Measurements from ENCODE around the gene RAD50.
"Not testable (repeated sequence)": the region's sequence is repeated elsewhere in the genome, so short reads cannot be mapped to it uniquely, and the experiment has no call there.

Gene RAD50

GRCh38 chr5:132528866-132529634 is 27.7 kb upstream of the RAD50 start:
- H3K9me3 ChIP-seq (ENCODE audit: control insufficient read depth in 5 of 5, low read length in 5 of 5), result no peaks in the 10 kb centered on the region
- H3K4me3 ChIP-seq (ENCODE audit: low read depth in 1 of 5, low read length in 5 of 5), result no peak overlapping the region
- H3K9ac ChIP-seq (ENCODE audit: low read length in 5 of 5), result no peak overlapping the region
- no peak overlapping the region for H3K27ac ChIP-seq (ENCODE audit: low read depth, low read length)
- H3K27me3 ChIP-seq (ENCODE audit: control insufficient read depth in 5 of 5, insufficient read depth in 4 of 5, low read length in 5 of 5), result no peaks in the 10 kb centered on the region
- peaks cover 0 to 7% (median 3%) of the 10 kb centered on the region in 5 donors for H3K4me1 ChIP-seq (ENCODE audit: control insufficient read depth in 5 of 5, insufficient read depth in 5 of 5, low read length in 5 of 5)
- H3K36me3 ChIP-seq (ENCODE audit: control insufficient read depth in 5 of 5, insufficient read depth in 5 of 5, low read length in 5 of 5), result no peaks in the 10 kb centered on the region

GRCh38 chr5:132530946-132531345 is 25.8 kb upstream of the RAD50 start:
- H3K9me3 ChIP-seq (ENCODE audit: control insufficient read depth in 5 of 5, low read length in 5 of 5), result no peaks in the 10 kb centered on the region
- no peaks in the 10 kb centered on the region for H3K36me3 ChIP-seq (ENCODE audit: control insufficient read depth in 5 of 5, insufficient read depth in 5 of 5, low read length in 5 of 5)
- H3K27me3 ChIP-seq (ENCODE audit: control insufficient read depth in 5 of 5, insufficient read depth in 4 of 5, low read length in 5 of 5), result no peaks in the 10 kb centered on the region
- H3K9ac ChIP-seq (ENCODE audit: low read length in 5 of 5), result no peak overlapping the region
- peaks cover 0 to 7% (median 3%) of the 10 kb centered on the region in 5 donors for H3K4me1 ChIP-seq (ENCODE audit: control insufficient read depth in 5 of 5, insufficient read depth in 5 of 5, low read length in 5 of 5)
- no peak overlapping the region for H3K27ac ChIP-seq (ENCODE audit: low read depth, low read length)
- no peak overlapping the region for H3K4me3 ChIP-seq (ENCODE audit: low read depth in 1 of 5, low read length in 5 of 5)

GRCh38 chr5:132539716-132540115 is 17.1 kb upstream of the RAD50 start:
- Histone ChIP-seq H3K27me3 (ENCODE audit: control insufficient read depth in 5 of 5, insufficient read depth in 4 of 5, low read length in 5 of 5) (no peaks in the 10 kb centered on the region), H3K27ac (ENCODE audit: low read depth, low read length) (no peak overlapping the region), H3K9ac (ENCODE audit: low read length in 5 of 5) (no peak overlapping the region), H3K9me3 (ENCODE audit: control insufficient read depth in 5 of 5, low read length in 5 of 5) (no peaks in the 10 kb centered on the region), H3K36me3 (ENCODE audit: control insufficient read depth in 5 of 5, insufficient read depth in 5 of 5, low read length in 5 of 5) (no peaks in the 10 kb centered on the region), H3K4me1 (ENCODE audit: control insufficient read depth in 5 of 5, insufficient read depth in 5 of 5, low read length in 5 of 5) (no peaks in the 10 kb centered on the region), H3K4me3 (ENCODE audit: low read depth in 1 of 5, low read length in 5 of 5) (no peak overlapping the region)

GRCh38 chr5:132540149-132540548 is 16.6 kb upstream of the RAD50 start:
- Histone ChIP-seq H3K9me3 (ENCODE audit: control insufficient read depth in 5 of 5, low read length in 5 of 5) (no peaks in the 10 kb centered on the region), H3K27ac (ENCODE audit: low read depth, low read length) (no peak overlapping the region)

GRCh38 chr5:132540764-132541163 is 16.0 kb upstream of the RAD50 start:
- Histone ChIP-seq H3K27me3 (ENCODE audit: control insufficient read depth in 5 of 5, insufficient read depth in 4 of 5, low read length in 5 of 5) (no peaks in the 10 kb centered on the region), H3K36me3 (ENCODE audit: control insufficient read depth in 5 of 5, insufficient read depth in 5 of 5, low read length in 5 of 5) (no peaks in the 10 kb centered on the region), H3K9ac (ENCODE audit: low read length in 5 of 5) (no peak overlapping the region), H3K27ac (ENCODE audit: low read depth, low read length) (no peak overlapping the region), H3K4me1 (ENCODE audit: control insufficient read depth in 5 of 5, insufficient read depth in 5 of 5, low read length in 5 of 5) (no peaks in the 10 kb centered on the region), H3K4me3 (ENCODE audit: low read depth in 1 of 5, low read length in 5 of 5) (no peak overlapping the region), H3K9me3 (ENCODE audit: control insufficient read depth in 5 of 5, low read length in 5 of 5) (no peaks in the 10 kb centered on the region)

More at GRCh38 chr5:132540149-132540548, 16.6 kb upstream of the RAD50 start:
- Histone ChIP-seq H3K4me3 (ENCODE audit: low read depth in 1 of 5, low read length in 5 of 5) (no peak overlapping the region), H3K36me3 (ENCODE audit: control insufficient read depth in 5 of 5, insufficient read depth in 5 of 5, low read length in 5 of 5) (no peaks in the 10 kb centered on the region), H3K27me3 (ENCODE audit: control insufficient read depth in 5 of 5, insufficient read depth in 4 of 5, low read length in 5 of 5) (no peaks in the 10 kb centered on the region), H3K9ac (ENCODE audit: low read length in 5 of 5) (no peak overlapping the region), H3K4me1 (ENCODE audit: control insufficient read depth in 5 of 5, insufficient read depth in 5 of 5, low read length in 5 of 5) (no peaks in the 10 kb centered on the region)

GRCh38 chr5:132543472-132544201 is 13.1 kb upstream of the RAD50 start, which contains the start of gene IL5:
TSS of gene IL5 (minus strand) at chr5:132543522. CDS start at chr5:132543478, 44 bp downstream.
- Histone ChIP-seq H3K9me3 (ENCODE audit: control insufficient read depth in 5 of 5, low read length in 5 of 5) (no peaks in the 10 kb centered on the region), H3K27ac (ENCODE audit: low read depth, low read length) (no peak within 1 kb of the TSS), H3K9ac (ENCODE audit: low read length in 5 of 5) (no peak within 1 kb of the TSS), H3K4me1 (ENCODE audit: control insufficient read depth in 5 of 5, insufficient read depth in 5 of 5, low read length in 5 of 5) (no peaks in the 10 kb centered on the region), H3K36me3 (ENCODE audit: control insufficient read depth in 5 of 5, insufficient read depth in 5 of 5, low read length in 5 of 5) (no peaks in the 10 kb centered on the region), H3K27me3 (ENCODE audit: control insufficient read depth in 5 of 5, insufficient read depth in 4 of 5, low read length in 5 of 5) (no peaks in the 10 kb centered on the region), H3K4me3 (ENCODE audit: low read depth in 1 of 5, low read length in 5 of 5) (no peak within 1 kb of the TSS)

- Histone ChIP-seq H3K27me3 (ENCODE audit: control insufficient read depth in 5 of 5, insufficient read depth in 4 of 5, low read length in 5 of 5) (no peaks in the 10 kb centered on the region), H3K9ac (ENCODE audit: low read length in 5 of 5) (no peak overlapping the region)
Observed at GRCh38 chr5:132546108-132546507, 10.7 kb upstream of the RAD50 start.

GRCh38 chr5:132547269-132547668 is 9.5 kb upstream of the RAD50 start:
- Histone ChIP-seq H3K4me3 (ENCODE audit: low read depth in 1 of 5, low read length in 5 of 5) (no peak overlapping the region), H3K27me3 (ENCODE audit: control insufficient read depth in 5 of 5, insufficient read depth in 4 of 5, low read length in 5 of 5) (no peaks in the 10 kb centered on the region), H3K9me3 (ENCODE audit: control insufficient read depth in 5 of 5, low read length in 5 of 5) (no peaks in the 10 kb centered on the region), H3K9ac (ENCODE audit: low read length in 5 of 5) (no peak overlapping the region), H3K4me1 (ENCODE audit: control insufficient read depth in 5 of 5, insufficient read depth in 5 of 5, low read length in 5 of 5) (no peaks in the 10 kb centered on the region), H3K27ac (ENCODE audit: low read depth, low read length) (no peak overlapping the region), H3K36me3 (ENCODE audit: control insufficient read depth in 5 of 5, insufficient read depth in 5 of 5, low read length in 5 of 5) (no peaks in the 10 kb centered on the region)

More at GRCh38 chr5:132546108-132546507, 10.7 kb upstream of the RAD50 start:
- H3K4me1 ChIP-seq (ENCODE audit: control insufficient read depth in 5 of 5, insufficient read depth in 5 of 5, low read length in 5 of 5), result no peaks in the 10 kb centered on the region
- H3K9me3 ChIP-seq (ENCODE audit: control insufficient read depth in 5 of 5, low read length in 5 of 5), result no peaks in the 10 kb centered on the region
- H3K36me3 ChIP-seq (ENCODE audit: control insufficient read depth in 5 of 5, insufficient read depth in 5 of 5, low read length in 5 of 5), result no peaks in the 10 kb centered on the region
- no peak overlapping the region for H3K4me3 ChIP-seq (ENCODE audit: low read depth in 1 of 5, low read length in 5 of 5)
- no peak overlapping the region for H3K27ac ChIP-seq (ENCODE audit: low read depth, low read length)

GRCh38 chr5:132548834-132549233 is 7.9 kb upstream of the RAD50 start:
- H3K36me3 ChIP-seq (ENCODE audit: control insufficient read depth in 5 of 5, insufficient read depth in 5 of 5, low read length in 5 of 5); H3K27ac ChIP-seq (ENCODE audit: low read depth, low read length); H3K4me1 ChIP-seq (ENCODE audit: control insufficient read depth in 5 of 5, insufficient read depth in 5 of 5, low read length in 5 of 5); H3K4me3 ChIP-seq (ENCODE audit: low read depth in 1 of 5, low read length in 5 of 5); H3K9ac ChIP-seq (ENCODE audit: low read length in 5 of 5); H3K9me3 ChIP-seq (ENCODE audit: control insufficient read depth in 5 of 5, low read length in 5 of 5); H3K27me3 ChIP-seq (ENCODE audit: control insufficient read depth in 5 of 5, insufficient read depth in 4 of 5, low read length in 5 of 5): not testable (repeated sequence)

GRCh38 chr5:132549576-132549975 is 7.2 kb upstream of the RAD50 start:
- Histone ChIP-seq H3K27me3 (ENCODE audit: control insufficient read depth in 5 of 5, insufficient read depth in 4 of 5, low read length in 5 of 5) (no peaks in the 10 kb centered on the region), H3K9ac (ENCODE audit: low read length in 5 of 5) (no peak overlapping the region), H3K27ac (ENCODE audit: low read depth, low read length) (no peak overlapping the region), H3K9me3 (ENCODE audit: control insufficient read depth in 5 of 5, low read length in 5 of 5) (peaks cover 0 to 1% (median 0%) of the 10 kb centered on the region in 5 donors), H3K4me1 (ENCODE audit: control insufficient read depth in 5 of 5, insufficient read depth in 5 of 5, low read length in 5 of 5) (no peaks in the 10 kb centered on the region), H3K4me3 (ENCODE audit: low read depth in 1 of 5, low read length in 5 of 5) (no peak overlapping the region), H3K36me3 (ENCODE audit: control insufficient read depth in 5 of 5, insufficient read depth in 5 of 5, low read length in 5 of 5) (no peaks in the 10 kb centered on the region)
